ENCODE data around the gene ZMYM4. TPM values are rescaled to one million over a fixed set of nuclear protein-coding genes. Genes with fewer than 3 reads are reported as not detected.
"Not testable (repeated sequence)": the region's sequence is repeated elsewhere in the genome, so short reads cannot be mapped to it uniquely, and the experiment has no call there.

The ZMYM4 gene
- total RNA-seq, 3 donors from 2014 or later (not counting 1 experiment from before 2014, with no cell fraction given): 41.0 to 48.0 (median 45.8) TPM

DNA sequence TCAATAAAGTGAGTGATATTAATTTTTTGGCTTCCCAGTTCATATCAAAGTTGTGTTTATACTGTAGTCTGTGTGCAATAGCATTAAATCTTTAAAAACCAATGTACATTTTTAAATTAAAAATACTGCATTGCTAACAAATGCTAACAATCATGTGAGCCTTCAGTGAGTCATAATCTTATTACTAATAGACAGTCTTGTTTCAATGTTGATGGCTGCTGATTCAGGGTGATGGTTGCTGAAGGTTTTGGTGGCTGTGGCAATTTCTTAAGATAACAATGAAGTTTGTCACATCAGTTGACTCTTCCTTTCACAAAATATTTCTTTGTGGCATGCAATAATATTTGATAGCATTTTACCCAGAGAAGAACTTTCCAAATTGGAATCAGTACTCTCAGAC, 109.0 kb downstream of the ZMYM4 start:
- ATAC-seq (no peak), DNase-seq (no peak)
- H3K36me3 Mint-ChIP-seq: no peaks in the 10 kb centered on the region
- H3K27me3 ChIP-seq (ENCODE audit: control insufficient read depth, insufficient read depth, low read length): no peaks in the 10 kb centered on the region
- H3K4me1 Mint-ChIP-seq: no peaks in the 10 kb centered on the region
- TF ChIP-seq CTCF (IDR thresholded peaks at IDR 0.05): no peak
- H3K36me3 ChIP-seq (ENCODE audit: control insufficient read depth, insufficient read depth, low read length): peaks cover 1% of the 10 kb centered on the region
- H3K4me3 ChIP-seq (ENCODE audit: low read length): no peak overlapping the region
- intact Hi-C loops (cut with micrococcal nuclease): no loop called here
- H3K9me3 Mint-ChIP-seq: no peaks in the 10 kb centered on the region
- H3K27ac ChIP-seq (ENCODE audit: low read length): no peak overlapping the region
- no peaks in the 10 kb centered on the region for H3K9me3 ChIP-seq (ENCODE audit: control insufficient read depth, insufficient read depth, low read length)
- no peak overlapping the region for H3K4me3 Mint-ChIP-seq
- H3K27me3 Mint-ChIP-seq (ENCODE audit: low read depth in 2 of 2): no peaks in the 10 kb centered on the region
- no peaks in the 10 kb centered on the region for H3K4me1 ChIP-seq (ENCODE audit: control insufficient read depth, insufficient read depth, low read length)
- H3K27ac Mint-ChIP-seq: no peak overlapping the region

DNA sequence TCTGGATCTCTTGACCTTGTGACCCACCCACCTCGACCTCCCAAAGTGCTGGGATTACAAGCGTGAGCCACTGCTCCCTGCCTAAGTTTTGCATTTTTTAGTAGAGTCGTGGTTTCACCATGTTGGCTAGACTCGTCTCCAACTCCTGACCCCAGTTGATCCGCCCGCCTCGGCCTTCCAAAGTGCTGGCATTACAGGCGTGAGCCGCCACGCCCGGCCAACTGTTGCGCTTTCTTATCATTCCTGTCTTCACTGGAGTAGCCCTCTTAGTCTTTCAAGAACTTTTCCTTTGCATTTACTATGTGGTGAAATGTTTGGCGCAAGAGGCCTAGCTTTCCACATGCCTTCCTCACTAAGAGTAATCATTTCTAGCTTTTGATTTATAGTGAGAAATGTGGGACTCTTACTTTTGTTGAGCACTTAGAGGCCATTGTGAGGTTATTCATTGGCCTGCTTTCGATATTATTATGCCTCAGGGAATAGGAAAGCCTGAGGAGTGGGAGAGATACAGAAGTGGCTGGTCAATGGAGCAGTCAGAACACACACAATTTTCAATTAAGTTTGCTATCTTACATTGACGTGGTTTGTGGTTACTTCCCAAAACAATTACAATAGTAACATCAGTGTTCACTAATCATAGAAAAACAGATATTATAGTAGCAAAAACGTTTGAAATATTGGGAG, 111.0 kb downstream of the ZMYM4 start:
- H3K27ac Mint-ChIP-seq: no peak overlapping the region
- Histone ChIP-seq H3K4me3 (ENCODE audit: low read length) (no peak overlapping the region), H3K4me1 (ENCODE audit: control insufficient read depth, insufficient read depth, low read length) (no peaks in the 10 kb centered on the region), H3K27ac (ENCODE audit: low read length) (no peak overlapping the region), H3K36me3 (ENCODE audit: control insufficient read depth, insufficient read depth, low read length) (no peaks in the 10 kb centered on the region), H3K9me3 (ENCODE audit: control insufficient read depth, insufficient read depth, low read length) (no peaks in the 10 kb centered on the region), H3K27me3 (ENCODE audit: control insufficient read depth, insufficient read depth, low read length) (no peaks in the 10 kb centered on the region)
- no peak for TF ChIP-seq CTCF (IDR thresholded peaks at IDR 0.05)
- no peaks in the 10 kb centered on the region for H3K27me3 Mint-ChIP-seq (ENCODE audit: low read depth in 2 of 2)
- H3K4me3 Mint-ChIP-seq: no peak overlapping the region
- intact Hi-C loops (cut with micrococcal nuclease): no loop called here
- DNase-seq: no peak
- no peaks in the 10 kb centered on the region for H3K9me3 Mint-ChIP-seq
- no peaks in the 10 kb centered on the region for H3K4me1 Mint-ChIP-seq
- no peak for ATAC-seq
- H3K36me3 Mint-ChIP-seq: no peaks in the 10 kb centered on the region
- 97% methylated on average over 13 of the region's 16 CpGs for WGBS (ENCODE audit: insufficient coverage)

- H3K27me3 ChIP-seq (ENCODE audit: control insufficient read depth, insufficient read depth, low read length); H3K27ac Mint-ChIP-seq; H3K4me3 Mint-ChIP-seq; H3K4me3 ChIP-seq (ENCODE audit: low read length); H3K4me1 Mint-ChIP-seq; H3K9me3 Mint-ChIP-seq; ATAC-seq; H3K27ac ChIP-seq (ENCODE audit: low read length); H3K36me3 ChIP-seq (ENCODE audit: control insufficient read depth, insufficient read depth, low read length); H3K4me1 ChIP-seq (ENCODE audit: control insufficient read depth, insufficient read depth, low read length); H3K27me3 Mint-ChIP-seq (ENCODE audit: low read depth in 2 of 2); DNase-seq; intact Hi-C loops (cut with micrococcal nuclease); H3K36me3 Mint-ChIP-seq; H3K9me3 ChIP-seq (ENCODE audit: control insufficient read depth, insufficient read depth, low read length): not testable (repeated sequence)
- WGBS (ENCODE audit: insufficient coverage): 98% methylated on average over 6 of the region's 6 CpGs
Measured at GRCh38 chr1:35380111-35380510, 111.6 kb downstream of the ZMYM4 start.

DNA sequence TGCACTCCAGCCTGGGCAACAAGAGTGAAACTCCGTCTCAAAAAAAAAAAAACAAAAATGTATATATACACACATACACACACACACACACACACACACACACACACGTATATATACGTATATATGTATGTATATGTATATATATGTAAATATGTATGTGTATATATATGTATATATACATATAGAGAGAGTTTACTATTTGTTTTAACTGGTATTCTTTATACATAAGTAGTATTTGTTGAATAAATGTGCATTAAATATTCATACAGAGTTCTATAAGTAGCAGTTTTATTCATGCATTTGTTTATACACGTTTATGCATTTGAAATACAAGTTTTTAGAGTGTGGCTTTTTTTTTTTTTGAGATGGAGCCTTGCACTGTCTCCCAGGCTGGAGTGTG, 113.6 kb downstream of the ZMYM4 start:
- ATAC-seq: no peak
- Mint-ChIP-seq H3K27me3 (ENCODE audit: low read depth in 2 of 2) (no peaks in the 10 kb centered on the region), H3K4me1 (no peaks in the 10 kb centered on the region), H3K36me3 (no peaks in the 10 kb centered on the region), H3K4me3 (no peak overlapping the region), H3K9me3 (no peaks in the 10 kb centered on the region), H3K27ac (no peak overlapping the region)
- Histone ChIP-seq H3K9me3 (ENCODE audit: control insufficient read depth, insufficient read depth, low read length) (no peaks in the 10 kb centered on the region), H3K4me3 (ENCODE audit: low read length) (no peak overlapping the region), H3K4me1 (ENCODE audit: control insufficient read depth, insufficient read depth, low read length) (no peaks in the 10 kb centered on the region), H3K36me3 (ENCODE audit: control insufficient read depth, insufficient read depth, low read length) (peaks cover 10% of the 10 kb centered on the region), H3K27me3 (ENCODE audit: control insufficient read depth, insufficient read depth, low read length) (no peaks in the 10 kb centered on the region), H3K27ac (ENCODE audit: low read length) (no peak overlapping the region)
- DNase-seq: no peak
- intact Hi-C loops (cut with micrococcal nuclease): no loop called here
- TF ChIP-seq CTCF (IDR thresholded peaks at IDR 0.05): no peak
- WGBS (ENCODE audit: insufficient coverage): 80% methylated on average over 1 of the region's 4 CpGs

Data from natural killer cell (primary cell).